Measurements from ENCODE around the gene DHFR.

DNA sequence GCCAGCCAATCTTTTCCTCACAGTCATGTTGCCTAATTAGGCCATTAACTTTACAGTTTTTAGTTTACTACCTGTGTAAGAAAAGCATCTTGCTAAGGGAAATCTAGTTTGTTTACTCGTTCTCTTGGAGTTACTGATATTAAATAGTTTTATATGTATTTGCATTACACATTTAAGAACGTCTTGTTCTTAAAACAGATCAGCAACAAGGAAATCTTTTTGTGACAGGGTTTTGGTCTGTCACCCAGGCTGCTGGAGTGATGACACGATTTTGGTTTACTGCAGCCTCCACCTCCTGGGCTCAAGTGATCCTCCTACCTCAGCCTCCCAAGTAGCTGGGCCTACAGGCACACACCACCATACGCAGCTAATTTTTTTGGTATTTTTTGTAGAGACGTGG is 29.6 kb downstream of the DHFR start:
- TF ChIP-seq, protein P1, sequence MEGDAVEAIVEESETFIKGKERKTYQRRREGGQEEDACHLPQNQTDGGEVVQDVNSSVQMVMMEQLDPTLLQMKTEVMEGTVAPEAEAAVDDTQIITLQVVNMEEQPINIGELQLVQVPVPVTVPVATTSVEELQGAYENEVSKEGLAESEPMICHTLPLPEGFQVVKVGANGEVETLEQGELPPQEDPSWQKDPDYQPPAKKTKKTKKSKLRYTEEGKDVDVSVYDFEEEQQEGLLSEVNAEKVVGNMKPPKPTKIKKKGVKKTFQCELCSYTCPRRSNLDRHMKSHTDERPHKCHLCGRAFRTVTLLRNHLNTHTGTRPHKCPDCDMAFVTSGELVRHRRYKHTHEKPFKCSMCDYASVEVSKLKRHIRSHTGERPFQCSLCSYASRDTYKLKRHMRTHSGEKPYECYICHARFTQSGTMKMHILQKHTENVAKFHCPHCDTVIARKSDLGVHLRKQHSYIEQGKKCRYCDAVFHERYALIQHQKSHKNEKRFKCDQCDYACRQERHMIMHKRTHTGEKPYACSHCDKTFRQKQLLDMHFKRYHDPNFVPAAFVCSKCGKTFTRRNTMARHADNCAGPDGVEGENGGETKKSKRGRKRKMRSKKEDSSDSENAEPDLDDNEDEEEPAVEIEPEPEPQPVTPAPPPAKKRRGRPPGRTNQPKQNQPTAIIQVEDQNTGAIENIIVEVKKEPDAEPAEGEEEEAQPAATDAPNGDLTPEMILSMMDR (IDR thresholded peaks at IDR 0.05; ENCODE audit: low read depth, low read length, poor library complexity, severe bottlenecking) = no peak
- TF ChIP-seq EZH2phosphoT487 (IDR thresholded peaks at IDR 0.05; ENCODE audit: borderline replicate concordance, low read length) = no peak

Data from DOHH2 (cell line).